Hepatocyte (in vitro differentiated cells): ENCODE measurements around the gene CHN1.

Experiments
- CTCF ChIP-seq: fragments of 200-600 bp; sonication (generic); IDR thresholded peaks from 2 replicates; pipeline ENCODE4 v1.5.1; 2016; ENCODE audit warnings: antibody characterized with exemption, mild to moderate bottlenecking; ENCODE audit not compliant: poor library complexity
- EZH2phosphoT487 ChIP-seq: fragments of 200-600 bp; sonication (generic); IDR thresholded peaks from one replicate; pipeline ENCODE4 v1.6.1; 2018; ENCODE audit warnings: antibody characterized with exemption, mild to moderate bottlenecking, low read depth, moderate library complexity; ENCODE audit not compliant: unreplicated experiment, severe bottlenecking

- TF ChIP-seq CTCF (no peak), EZH2phosphoT487 (no peak)
Observed at GRCh38 chr2:174903264-174903556, 102.0 kb downstream of the CHN1 start.
